Measurements from ENCODE around the gene MAPKAP1. TPM values are rescaled to one million over a fixed set of nuclear protein-coding genes. Genes with fewer than 3 reads are reported as not detected.
"Not testable (repeated sequence)": the region's sequence is repeated elsewhere in the genome, so short reads cannot be mapped to it uniquely, and the experiment has no call there.

The MAPKAP1 gene
- total RNA-seq, 2 donors from 2014 or later = 62.1 to 78.9 TPM

GRCh38 chr9:125699870-125700269 is 7.1 kb downstream of the MAPKAP1 start:
- H3K36me3 ChIP-seq = no peaks in the 10 kb centered on the region
- H3K4me1 ChIP-seq = peaks cover 0 to 3% of the 10 kb centered on the region in 2 donors
- H3K9me3 ChIP-seq = no peaks in the 10 kb centered on the region
- H3K27ac ChIP-seq = no peak overlapping the region
- no peak overlapping the region for H3K4me3 ChIP-seq
- no peak for TF ChIP-seq CTCF (IDR thresholded peaks at IDR 0.05)
- H3K27me3 ChIP-seq = no peaks in the 10 kb centered on the region
- no peak for DNase-seq (ENCODE audit: low spot score)

GRCh38 chr9:125696106-125696647 is 10.8 kb downstream of the MAPKAP1 start:
- no peak for TF ChIP-seq CTCF (IDR thresholded peaks at IDR 0.05)
- no peak for DNase-seq (ENCODE audit: low spot score)
- H3K27me3 ChIP-seq = no peaks in the 10 kb centered on the region
- no peaks in the 10 kb centered on the region for H3K9me3 ChIP-seq
- H3K36me3 ChIP-seq = no peaks in the 10 kb centered on the region
- no peaks in the 10 kb centered on the region for H3K4me1 ChIP-seq
- H3K4me3 ChIP-seq = no peak overlapping the region
- H3K27ac ChIP-seq = no peak overlapping the region

DNA sequence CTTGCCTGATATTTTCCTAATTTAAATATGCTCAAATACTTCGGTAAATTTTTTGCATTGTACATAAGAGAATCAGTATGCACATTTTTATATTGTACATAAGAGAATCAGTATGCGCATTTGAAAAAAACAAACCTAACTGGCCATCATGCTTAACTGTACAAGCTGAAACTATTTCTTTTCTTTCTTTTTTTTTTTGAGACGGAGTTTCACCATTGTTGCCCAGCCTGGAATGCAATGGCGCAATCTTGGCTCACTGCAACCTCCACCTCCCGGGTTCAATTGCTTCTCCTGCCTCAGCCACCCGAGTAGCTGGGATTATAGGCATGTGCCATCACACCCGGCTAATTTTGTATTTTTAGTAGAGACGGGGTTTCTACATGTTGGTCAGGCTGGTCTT is 11.5 kb downstream of the MAPKAP1 start:
- not testable (repeated sequence) for H3K9me3 ChIP-seq; H3K36me3 ChIP-seq; H3K27ac ChIP-seq; H3K4me3 ChIP-seq; H3K27me3 ChIP-seq; H3K4me1 ChIP-seq; DNase-seq (ENCODE audit: low spot score)

- Histone ChIP-seq H3K27ac (no peak overlapping the region), H3K36me3 (no peaks in the 10 kb centered on the region), H3K4me1 (no peaks in the 10 kb centered on the region), H3K4me3 (no peak overlapping the region), H3K9me3 (no peaks in the 10 kb centered on the region), H3K27me3 (no peaks in the 10 kb centered on the region)
- no peak for TF ChIP-seq CTCF (IDR thresholded peaks at IDR 0.05)
- DNase-seq (ENCODE audit: low spot score) = no peak
These were observed 12.5 kb downstream of the MAPKAP1 start for GRCh38 chr9:125694478-125694877.

DNA sequence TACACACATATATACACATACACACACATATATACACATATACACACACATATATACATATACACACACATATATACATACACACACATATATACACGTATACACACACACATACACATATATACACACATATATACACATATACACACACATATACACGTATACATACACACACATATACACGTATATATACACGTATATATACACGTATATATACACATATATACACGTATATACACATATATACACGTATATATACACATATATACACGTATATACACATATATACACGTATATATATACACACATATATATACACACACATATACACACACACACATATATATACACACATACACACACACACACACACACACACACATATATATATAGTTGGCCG is 13.5 kb downstream of the MAPKAP1 start:
- not testable (repeated sequence) for DNase-seq (ENCODE audit: low spot score); H3K4me3 ChIP-seq; H3K27me3 ChIP-seq; H3K4me1 ChIP-seq; H3K36me3 ChIP-seq; H3K27ac ChIP-seq; H3K9me3 ChIP-seq

DNA sequence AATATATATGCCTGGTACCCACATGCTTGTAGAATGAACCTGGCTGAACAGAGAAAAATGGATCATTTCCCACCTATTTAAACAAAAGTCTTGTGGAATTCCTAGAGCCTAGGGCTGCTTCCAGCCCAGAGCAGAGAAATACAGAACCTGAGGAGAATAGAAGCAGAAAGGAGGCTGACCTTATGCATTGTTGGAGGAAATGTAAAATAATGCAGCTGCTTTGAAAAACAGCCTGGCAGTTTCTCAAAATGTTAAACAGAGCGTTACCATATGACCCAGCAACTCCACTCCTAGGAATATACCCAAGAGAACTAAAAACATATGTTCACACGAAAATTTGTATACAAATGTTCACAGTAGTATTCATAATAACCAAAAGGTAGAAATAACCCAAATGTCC is 15.1 kb downstream of the MAPKAP1 start:
- no peak for TF ChIP-seq CTCF (IDR thresholded peaks at IDR 0.05)
- no peaks in the 10 kb centered on the region for H3K36me3 ChIP-seq
- H3K4me1 ChIP-seq = no peaks in the 10 kb centered on the region
- no peaks in the 10 kb centered on the region for H3K27me3 ChIP-seq
- DNase-seq (ENCODE audit: low spot score) = no peak
- H3K9me3 ChIP-seq = no peaks in the 10 kb centered on the region
- no peak overlapping the region for H3K4me3 ChIP-seq
- H3K27ac ChIP-seq = no peak overlapping the region

GRCh38 chr9:125690679-125691078 is 16.3 kb downstream of the MAPKAP1 start:
- no peak overlapping the region for H3K4me3 ChIP-seq
- H3K36me3 ChIP-seq = no peaks in the 10 kb centered on the region
- no peak for DNase-seq (ENCODE audit: low spot score)
- TF ChIP-seq CTCF (IDR thresholded peaks at IDR 0.05) = no peak
- H3K27me3 ChIP-seq = no peaks in the 10 kb centered on the region
- no peaks in the 10 kb centered on the region for H3K4me1 ChIP-seq
- no peak overlapping the region for H3K27ac ChIP-seq
- H3K9me3 ChIP-seq = no peaks in the 10 kb centered on the region

All from right atrium auricular region (tissue), 2 donors.